Thoracic aorta (tissue), 2 donors: Measurements from ENCODE around the gene NPR2. TPM values are rescaled to one million over a fixed set of nuclear protein-coding genes. Genes with fewer than 3 reads are reported as not detected.
A peak's percentile ranks its signal among the peaks of the same experiment; 100 is the strongest.

ENCODE experiments used
- ATAC-seq: fragments of 150-250 bp; one replicate; pipeline ENCODE4 v1.8.0; 2017; ENCODE audit warnings: low read depth; ENCODE audit not compliant: insufficient number of reproducible peaks, low FRiP score
- DNase-seq: peaks from one replicate; pipeline ENCODE4 v3.0.0-alpha.2; 2020; ENCODE audit warnings: low spot score
- H3K27ac ChIP-seq, 2 donors: fragments of 200-600 bp; sonication (generic); 1 replicate in 1 of 2; 2 replicates in 1 of 2; pipeline ENCODE4 v1.5.1; 2016; ENCODE audit warnings: mild to moderate bottlenecking in 2 of 2, moderate library complexity in 2 of 2
- H3K27me3 ChIP-seq: fragments of 200-600 bp; sonication (generic); replicated peaks from 2 replicates; pipeline ENCODE4 v1.6.0; 2016; ENCODE audit warnings: mild to moderate bottlenecking; ENCODE audit not compliant: insufficient read depth
- H3K36me3 ChIP-seq: fragments of 200-600 bp; sonication (generic); one replicate; pipeline ENCODE4 v1.5.1; 2016
- H3K4me1 ChIP-seq, 2 donors: fragments of 200-600 bp; sonication (generic); 1 replicate in 1 of 2; 2 replicates in 1 of 2; pipeline versions ENCODE4 v1.5.1 to v1.6.0; 2016; ENCODE audit warnings: low read depth in 2 of 2, mild to moderate bottlenecking in 1 of 2; ENCODE audit not compliant: control insufficient read depth in 1 of 2
- H3K4me3 ChIP-seq: fragments of 200-600 bp; sonication (generic); 2 replicates; pipeline ENCODE4 v1.5.1; 2016; ENCODE audit warnings: mild to moderate bottlenecking
- H3K9me3 ChIP-seq: fragments of 200-600 bp; sonication (generic); 2 replicates; pipeline ENCODE4 v1.5.1; 2016
- CTCF ChIP-seq: fragments of 200-600 bp; sonication (generic); IDR thresholded peaks from one replicate; pipeline ENCODE4 v1.5.1; 2019; ENCODE audit warnings: antibody characterized with exemption
- total RNA-seq, 2 donors: library from RNA; depleted of rRNA; stranded (reverse); fragments of >200 nt; gene quantifications; one replicate each; pipeline versions ENCODE4 v1.1.0 to v1.2.3, GENCODE V29; 2016

Gene NPR2
- total RNA-seq = 10 to 100 TPM; 30.8 to 38.2 TPM

GRCh38 chr9:35791297-35791921, at the start of gene NPR2:
Gene NPR2 (plus strand): TSS chr9:35791591. CDS start chr9:35792409, 818 bp downstream.
- H3K4me3 ChIP-seq = peak within 1 kb of the TSS; percentile 77
- no peak for TF ChIP-seq CTCF
- peak within 1 kb of the TSS; percentile 69 to 80 for H3K27ac ChIP-seq
- DNase-seq = no peak
- H3K9me3 ChIP-seq = no peaks in the 10 kb centered on the region
- no peaks in the 10 kb centered on the region for H3K36me3 ChIP-seq
- H3K27me3 ChIP-seq = no peaks in the 10 kb centered on the region
- peaks cover 19 to 46% of the 10 kb centered on the region in 2 donors for H3K4me1 ChIP-seq
- no peak for ATAC-seq

DNA sequence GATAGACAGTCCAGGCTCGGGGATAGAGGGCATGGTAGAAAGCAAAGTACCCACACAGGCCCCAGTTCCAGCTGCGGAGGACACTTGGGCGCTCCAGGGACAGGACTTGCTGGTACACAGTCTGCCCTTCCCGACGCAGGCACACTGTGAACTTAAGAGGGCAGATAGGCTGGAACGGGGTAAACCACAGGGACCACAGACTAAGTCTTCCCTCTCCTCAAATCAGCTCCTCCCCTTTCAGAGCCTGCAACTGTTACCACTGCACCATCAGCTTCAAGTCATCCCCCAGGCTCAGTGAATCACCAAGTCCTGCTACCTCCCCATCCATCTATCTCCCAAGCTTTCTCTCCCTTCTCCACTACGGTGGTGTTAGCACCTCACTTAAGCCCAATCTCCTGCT, 49.7 kb upstream of the NPR2 start:
- TF ChIP-seq CTCF = no peak
- DNase-seq (no peak), ATAC-seq (no peak)
- Histone ChIP-seq H3K4me1 (peaks cover 13 to 24% of the 10 kb centered on the region in 2 donors), H3K27ac (no peak overlapping the region), H3K36me3 (peaks cover 75% of the 10 kb centered on the region), H3K27me3 (no peaks in the 10 kb centered on the region), H3K9me3 (no peaks in the 10 kb centered on the region), H3K4me3 (no peak overlapping the region)

- H3K27me3 ChIP-seq = no peaks in the 10 kb centered on the region
- DNase-seq = no peak
- H3K27ac ChIP-seq = peak overlapping the region in 1 of 2 donors; percentile 30
- H3K9me3 ChIP-seq = no peaks in the 10 kb centered on the region
- no peak for TF ChIP-seq CTCF
- peaks cover 59% of the 10 kb centered on the region for H3K36me3 ChIP-seq
- H3K4me3 ChIP-seq = no peak overlapping the region
- no peak for ATAC-seq
- H3K4me1 ChIP-seq = peaks cover 23 to 41% of the 10 kb centered on the region in 2 donors
Observed at GRCh38 chr9:35743452-35743851, 47.9 kb upstream of the NPR2 start.

DNA sequence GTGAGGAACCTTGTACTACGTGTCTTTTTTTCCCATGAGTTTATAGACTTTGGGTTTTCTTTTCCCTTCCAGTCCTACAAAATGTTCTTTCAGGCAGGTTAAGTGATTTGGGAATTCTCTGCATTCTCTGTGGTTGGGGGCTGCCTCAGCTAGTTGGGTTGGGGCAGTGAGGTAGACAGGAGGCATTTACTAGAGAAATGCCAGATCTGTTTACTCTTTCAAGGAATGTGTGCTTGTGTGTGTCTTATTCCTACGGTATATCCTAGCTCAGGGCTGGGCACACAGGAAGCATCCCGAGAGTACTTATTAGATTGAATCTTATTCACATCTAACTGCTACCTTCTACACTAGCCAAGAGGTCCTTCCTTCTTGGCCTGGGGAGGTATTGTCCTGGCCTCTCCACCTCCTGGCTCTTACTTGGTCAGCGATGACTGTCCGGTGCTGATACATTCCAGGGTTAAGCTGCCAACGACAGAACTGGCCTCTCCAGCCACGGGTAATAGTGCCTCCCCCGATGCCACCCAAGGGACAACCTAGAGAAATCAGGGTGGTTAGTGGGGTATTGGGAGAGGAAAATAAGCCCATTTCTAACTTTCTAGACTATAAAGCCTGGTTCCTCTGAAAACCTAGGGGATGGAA, 47.4 kb upstream of the NPR2 start:
- DNase-seq = no peak
- ATAC-seq = no peak
- Histone ChIP-seq H3K27me3 (no peaks in the 10 kb centered on the region), H3K4me3 (no peak overlapping the region), H3K36me3 (peaks cover 53% of the 10 kb centered on the region), H3K4me1 (peaks cover 23 to 41% of the 10 kb centered on the region in 2 donors), H3K9me3 (no peaks in the 10 kb centered on the region), H3K27ac (peak overlapping the region in 1 of 2 donors; percentile 30)
- TF ChIP-seq CTCF = no peak

- peaks cover 40% of the 10 kb centered on the region for H3K36me3 ChIP-seq
- no peaks in the 10 kb centered on the region for H3K9me3 ChIP-seq
- no peak for TF ChIP-seq CTCF
- peaks cover 23 to 51% of the 10 kb centered on the region in 2 donors for H3K4me1 ChIP-seq
- H3K27ac ChIP-seq = no peak overlapping the region
- no peaks in the 10 kb centered on the region for H3K27me3 ChIP-seq
- H3K4me3 ChIP-seq = peak overlapping the region; percentile 98
- ATAC-seq (no peak), DNase-seq (no peak)
Observed at GRCh38 chr9:35745569-35745968, 45.8 kb upstream of the NPR2 start.
